Activated T-helper 1 cell treated with anti-CD3 and anti-CD28 coated beads, Interleukin-2, amount 50 U/mL, for 16 hours (primary cell): ENCODE data around the gene PCDH9.

Experiments used
- DNase-seq, 2 donors: peaks; one replicate each; pipeline ENCODE4 v3.0.0-alpha.2; 2020; ENCODE audit warnings: low read depth in 1 of 2, low spot score in 1 of 2

Gene PCDH9

GRCh38 chr13:66353664-66354063 is 876.5 kb downstream of the PCDH9 start:
- DNase-seq = no peak

GRCh38 chr13:66349966-66350365 is 880.2 kb downstream of the PCDH9 start:
- no peak for DNase-seq

GRCh38 chr13:66348745-66349690 is 881.1 kb downstream of the PCDH9 start:
- no peak for DNase-seq

GRCh38 chr13:66347486-66348117 is 882.5 kb downstream of the PCDH9 start:
- DNase-seq = no peak

GRCh38 chr13:66345971-66346370 is 884.2 kb downstream of the PCDH9 start:
- DNase-seq = no peak

- DNase-seq = no peak
Measured at GRCh38 chr13:66345518-66345810, 884.7 kb downstream of the PCDH9 start.

- no peak for DNase-seq
Measured at GRCh38 chr13:66344805-66345517, 885.2 kb downstream of the PCDH9 start.

GRCh38 chr13:66343224-66343828 is 886.8 kb downstream of the PCDH9 start:
- DNase-seq = no peak

GRCh38 chr13:66341635-66342377 is 888.3 kb downstream of the PCDH9 start:
- DNase-seq = no peak

- no peak for DNase-seq
Measured at GRCh38 chr13:66339214-66339613, 890.9 kb downstream of the PCDH9 start.

GRCh38 chr13:66338542-66338941 is 891.6 kb downstream of the PCDH9 start:
- DNase-seq = no peak

- DNase-seq = no peak
Measured at GRCh38 chr13:66335626-66336025, 894.5 kb downstream of the PCDH9 start.

GRCh38 chr13:66329988-66330451 is 900.1 kb downstream of the PCDH9 start:
- no peak for DNase-seq

- no peak for DNase-seq
Measured at GRCh38 chr13:66328476-66328875, 901.7 kb downstream of the PCDH9 start.

GRCh38 chr13:66323745-66324347 is 906.3 kb downstream of the PCDH9 start:
- DNase-seq = no peak

GRCh38 chr13:66322936-66323335 is 907.2 kb downstream of the PCDH9 start:
- DNase-seq = no peak

- DNase-seq = no peak
Measured at GRCh38 chr13:66322193-66322740, 907.9 kb downstream of the PCDH9 start.

GRCh38 chr13:66314911-66315310 is 915.2 kb downstream of the PCDH9 start:
- DNase-seq = no peak

GRCh38 chr13:66313413-66313812 is 916.7 kb downstream of the PCDH9 start:
- no peak for DNase-seq
